ENCODE measurements around the gene ZNF446.

The ZNF446 gene

DNA sequence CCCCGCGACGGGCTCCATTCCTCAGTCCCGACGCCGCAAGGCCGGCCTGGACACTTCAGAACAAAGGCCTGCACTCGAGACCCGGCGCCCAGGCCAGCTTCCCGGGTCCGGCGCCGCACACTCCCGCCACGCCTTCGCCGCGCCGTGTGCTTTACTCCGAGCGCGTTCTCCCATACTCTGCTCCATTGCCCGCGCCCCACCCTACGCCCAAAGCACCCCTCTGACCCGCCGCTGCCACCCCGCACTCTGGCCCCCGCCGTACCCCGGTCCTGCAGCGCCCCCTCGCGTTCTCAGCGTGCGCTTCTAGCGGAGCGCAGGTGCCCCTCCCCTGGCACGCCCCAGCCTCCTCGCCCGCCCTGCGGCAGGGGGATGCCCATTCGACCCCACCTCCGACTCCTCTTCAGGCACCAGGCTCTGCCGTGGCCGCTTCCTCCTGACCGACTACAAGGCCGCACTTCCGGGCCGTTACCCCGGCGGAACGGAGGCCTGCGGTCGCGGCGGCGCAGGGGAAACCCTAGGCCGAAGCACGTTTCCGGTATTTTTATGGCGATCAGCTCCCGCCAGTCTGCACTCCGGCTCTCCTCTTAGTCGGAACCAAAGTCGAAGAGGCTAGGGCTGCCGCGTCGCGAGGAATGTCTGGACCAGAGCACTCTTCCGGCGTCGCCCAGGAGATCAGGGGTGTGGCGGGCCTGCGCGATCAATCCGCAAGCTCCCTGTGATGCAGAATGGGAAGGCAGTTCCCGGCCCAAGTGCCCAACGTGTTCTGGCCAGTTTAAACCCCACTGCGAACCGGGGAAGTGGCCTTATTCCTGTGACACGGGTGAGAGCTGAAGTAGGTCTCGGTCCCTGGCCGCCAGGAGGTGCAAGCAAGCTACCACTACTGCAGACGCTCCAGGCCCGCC lies 43.5 kb downstream of the ZNF446 start, which contains the start of gene ZBTB45:
Gene ZBTB45 (minus strand): TSS at position 456 of the 902 bp plus-strand sequence. CDS start 2,137 bp downstream, outside the sequence.
- TF ChIP-seq, protein P1, sequence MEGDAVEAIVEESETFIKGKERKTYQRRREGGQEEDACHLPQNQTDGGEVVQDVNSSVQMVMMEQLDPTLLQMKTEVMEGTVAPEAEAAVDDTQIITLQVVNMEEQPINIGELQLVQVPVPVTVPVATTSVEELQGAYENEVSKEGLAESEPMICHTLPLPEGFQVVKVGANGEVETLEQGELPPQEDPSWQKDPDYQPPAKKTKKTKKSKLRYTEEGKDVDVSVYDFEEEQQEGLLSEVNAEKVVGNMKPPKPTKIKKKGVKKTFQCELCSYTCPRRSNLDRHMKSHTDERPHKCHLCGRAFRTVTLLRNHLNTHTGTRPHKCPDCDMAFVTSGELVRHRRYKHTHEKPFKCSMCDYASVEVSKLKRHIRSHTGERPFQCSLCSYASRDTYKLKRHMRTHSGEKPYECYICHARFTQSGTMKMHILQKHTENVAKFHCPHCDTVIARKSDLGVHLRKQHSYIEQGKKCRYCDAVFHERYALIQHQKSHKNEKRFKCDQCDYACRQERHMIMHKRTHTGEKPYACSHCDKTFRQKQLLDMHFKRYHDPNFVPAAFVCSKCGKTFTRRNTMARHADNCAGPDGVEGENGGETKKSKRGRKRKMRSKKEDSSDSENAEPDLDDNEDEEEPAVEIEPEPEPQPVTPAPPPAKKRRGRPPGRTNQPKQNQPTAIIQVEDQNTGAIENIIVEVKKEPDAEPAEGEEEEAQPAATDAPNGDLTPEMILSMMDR (IDR thresholded peaks at IDR 0.05; ENCODE audit: insufficient read depth, low read length, poor library complexity, severe bottlenecking): peak; percentile 87
- Histone ChIP-seq H3K36me3 (ENCODE audit: control insufficient read depth, insufficient read depth, low read length) (peaks cover 9% of the 10 kb centered on the region), H3K27me3 (replicated peaks; ENCODE audit: control insufficient read depth, insufficient read depth, low read length) (no peaks in the 10 kb centered on the region), H3K4me3 (replicated peaks; ENCODE audit: low read depth, low read length) (peak within 1 kb of the TSS; percentile 84)
- peak; percentile 98 for DNase-seq (ENCODE audit: extremely low read depth, insufficient read length)

DNA sequence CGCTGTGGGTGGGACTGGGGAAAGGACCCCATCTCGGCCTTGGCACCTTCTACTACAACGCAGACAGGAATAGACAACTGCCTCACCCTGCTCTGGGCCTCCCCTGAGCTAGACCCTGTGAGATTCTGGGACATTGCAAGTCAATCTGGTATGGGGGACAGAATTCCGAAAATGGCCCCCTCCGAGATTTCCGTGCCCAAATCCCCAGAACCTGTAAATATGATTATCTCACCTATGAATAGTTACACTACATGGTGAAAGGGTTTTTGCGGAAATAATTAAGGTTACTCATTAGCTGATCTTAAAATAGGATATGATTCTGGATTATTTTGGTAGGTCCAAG lies 44.1 kb downstream of the ZNF446 start:
- DNase-seq (ENCODE audit: extremely low read depth, insufficient read length): no peak
- Histone ChIP-seq H3K36me3 (ENCODE audit: control insufficient read depth, insufficient read depth, low read length) (peaks cover 9% of the 10 kb centered on the region), H3K4me3 (replicated peaks; ENCODE audit: low read depth, low read length) (peak overlapping the region; percentile 84), H3K27me3 (replicated peaks; ENCODE audit: control insufficient read depth, insufficient read depth, low read length) (no peaks in the 10 kb centered on the region)
- TF ChIP-seq, protein P1 (IDR thresholded peaks at IDR 0.05; ENCODE audit: insufficient read depth, low read length, poor library complexity, severe bottlenecking): no peak

DNA sequence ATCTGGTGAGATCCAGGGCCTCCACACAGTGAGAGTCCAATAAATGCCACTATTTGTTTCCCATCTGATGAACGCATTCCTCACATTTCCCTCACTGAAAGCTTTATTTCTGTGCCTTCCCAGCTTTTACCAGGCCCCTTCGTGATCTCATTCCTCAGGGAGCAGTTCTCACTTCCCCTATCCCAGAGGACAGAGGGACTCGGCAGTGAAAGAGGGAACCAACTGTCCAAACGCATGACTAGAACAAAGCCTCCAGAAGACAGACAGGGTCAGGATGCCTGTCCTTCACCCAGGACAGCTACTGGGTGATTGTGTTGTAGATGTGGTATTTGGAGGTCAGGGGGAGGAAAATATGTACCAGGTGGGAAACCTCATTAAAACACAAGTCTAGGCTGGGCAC lies 45.5 kb downstream of the ZNF446 start:
- DNase-seq (ENCODE audit: extremely low read depth, insufficient read length): no peak
- TF ChIP-seq, protein P1 (IDR thresholded peaks at IDR 0.05; ENCODE audit: insufficient read depth, low read length, poor library complexity, severe bottlenecking): no peak
- H3K36me3 ChIP-seq (ENCODE audit: control insufficient read depth, insufficient read depth, low read length): peaks cover 5% of the 10 kb centered on the region
- H3K4me3 ChIP-seq (replicated peaks; ENCODE audit: low read depth, low read length): no peak overlapping the region
- no peaks in the 10 kb centered on the region for H3K27me3 ChIP-seq (replicated peaks; ENCODE audit: control insufficient read depth, insufficient read depth, low read length)

DNA sequence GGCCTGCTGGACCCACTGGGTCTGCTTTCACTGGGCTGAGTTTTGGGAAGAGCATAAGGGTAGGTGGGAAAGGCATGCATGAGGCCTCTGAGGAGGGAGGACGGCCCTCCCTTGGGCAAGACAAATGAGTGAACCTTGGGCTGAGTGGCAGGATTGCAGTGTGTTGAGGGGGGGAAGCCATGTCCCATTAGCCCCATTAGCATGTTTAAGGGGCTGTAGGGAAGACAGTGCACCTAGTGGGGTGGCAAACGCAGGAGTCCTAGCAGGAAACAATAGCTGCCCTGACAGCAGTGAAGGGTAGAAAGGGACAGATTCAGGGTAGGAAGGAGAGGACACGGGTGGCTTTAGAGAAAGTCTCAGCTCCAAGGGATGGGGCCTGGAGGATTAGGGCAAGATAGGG lies 46.6 kb downstream of the ZNF446 start:
- DNase-seq (ENCODE audit: extremely low read depth, insufficient read length): no peak
- no peaks in the 10 kb centered on the region for H3K36me3 ChIP-seq (ENCODE audit: control insufficient read depth, insufficient read depth, low read length)
- TF ChIP-seq, protein P1 (IDR thresholded peaks at IDR 0.05; ENCODE audit: insufficient read depth, low read length, poor library complexity, severe bottlenecking): no peak
- no peak overlapping the region for H3K4me3 ChIP-seq (replicated peaks; ENCODE audit: low read depth, low read length)
- H3K27me3 ChIP-seq (replicated peaks; ENCODE audit: control insufficient read depth, insufficient read depth, low read length): no peaks in the 10 kb centered on the region

DNA sequence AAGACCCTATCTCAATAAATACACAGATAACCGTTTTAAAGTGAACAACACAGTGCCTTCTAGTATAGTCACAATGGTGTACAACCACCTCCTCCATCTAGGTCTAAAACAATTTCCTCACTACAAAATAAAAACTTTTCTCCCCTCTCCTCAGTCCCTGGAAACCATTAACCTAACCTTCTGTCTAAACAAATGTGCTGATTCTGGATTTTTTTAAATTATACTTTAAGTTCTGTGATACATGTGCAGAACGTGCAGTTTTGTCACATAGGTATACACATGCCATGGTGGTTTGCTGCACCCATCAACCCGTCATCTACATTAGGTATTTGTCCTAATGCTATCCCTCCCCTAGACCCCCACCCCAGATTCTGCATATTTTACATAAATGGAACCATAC lies 53.3 kb downstream of the ZNF446 start:
- Histone ChIP-seq H3K4me3 (replicated peaks; ENCODE audit: low read depth, low read length) (no peak overlapping the region), H3K27me3 (replicated peaks; ENCODE audit: control insufficient read depth, insufficient read depth, low read length) (no peaks in the 10 kb centered on the region), H3K36me3 (ENCODE audit: control insufficient read depth, insufficient read depth, low read length) (no peaks in the 10 kb centered on the region)
- TF ChIP-seq, protein P1 (IDR thresholded peaks at IDR 0.05; ENCODE audit: insufficient read depth, low read length, poor library complexity, severe bottlenecking): no peak
- no peak for DNase-seq (ENCODE audit: extremely low read depth, insufficient read length)
